H1 (cell line): ENCODE data around the gene ARID3B.

ENCODE experiments used
- BRCA1 ChIP-seq: IDR thresholded peaks from 2 replicates; pipeline ENCODE4 v1.6.1; 2012; ENCODE audit warnings: low read depth, low read length, improper control_type of control experiment
- EP300 ChIP-seq, 2 experiments: IDR thresholded peaks; 1 replicate in 1 of 2; 2 replicates in 1 of 2; pipeline ENCODE4 v1.6.1; 2011 to 2012; ENCODE audit warnings: low read depth in 2 of 2, low read length in 2 of 2, mild to moderate bottlenecking in 2 of 2, borderline replicate concordance in 1 of 2, inconsistent platforms in 1 of 2, moderate library complexity in 1 of 2
- HDAC6 ChIP-seq: IDR thresholded peaks from one replicate; pipeline ENCODE4 v1.7.1; 2012; ENCODE audit warnings: low read depth, mild to moderate bottlenecking, inconsistent platforms, low read length, moderate library complexity
- MAFK ChIP-seq: IDR thresholded peaks from 2 replicates; pipeline ENCODE4 v1.6.1; 2012; ENCODE audit warnings: low read depth, mild to moderate bottlenecking, improper control_type of control experiment, low read length

- no peak for TF ChIP-seq HDAC6
- TF ChIP-seq BRCA1 = no peak
- TF ChIP-seq MAFK = no peak
- no peak for TF ChIP-seq EP300 (IDR thresholded peaks at IDR 0.05; ENCODE audit: borderline replicate concordance in 1 of 2, low read depth in 2 of 2, low read length in 2 of 2)
Observed at GRCh38 chr15:74569731-74570070, 28.7 kb downstream of the ARID3B start.
